Measurements from ENCODE around the gene IRF9.

Gene IRF9

GRCh38 chr14:24178399-24179178 lies 17.5 kb downstream of the IRF9 start:
- no peak for DNase-seq (ENCODE audit: low read depth)

GRCh38 chr14:24179294-24179960 lies 18.4 kb downstream of the IRF9 start:
- no peak for DNase-seq (ENCODE audit: low read depth)

GRCh38 chr14:24179961-24180796 lies 19.1 kb downstream of the IRF9 start:
- no peak for DNase-seq (ENCODE audit: low read depth)

GRCh38 chr14:24181371-24182077 lies 20.5 kb downstream of the IRF9 start:
- no peak for DNase-seq (ENCODE audit: low read depth)

GRCh38 chr14:24182110-24182882 lies 21.2 kb downstream of the IRF9 start:
- no peak for DNase-seq (ENCODE audit: low read depth)

- no peak for DNase-seq (ENCODE audit: low read depth)
Observed at GRCh38 chr14:24183014-24183481, 22.0 kb downstream of the IRF9 start.

- DNase-seq (ENCODE audit: low read depth): no peak
Observed at GRCh38 chr14:24184104-24184970, 23.3 kb downstream of the IRF9 start.

GRCh38 chr14:24185026-24185425 lies 24.0 kb downstream of the IRF9 start:
- DNase-seq (ENCODE audit: low read depth): no peak

- DNase-seq (ENCODE audit: low read depth): no peak
Observed at GRCh38 chr14:24185741-24186140, 24.7 kb downstream of the IRF9 start.

- DNase-seq (ENCODE audit: low read depth): no peak
Observed at GRCh38 chr14:24186831-24187538, 25.9 kb downstream of the IRF9 start.

- no peak for DNase-seq (ENCODE audit: low read depth)
Observed at GRCh38 chr14:24187539-24187915, 26.5 kb downstream of the IRF9 start.

GRCh38 chr14:24188251-24189058 lies 27.4 kb downstream of the IRF9 start, which contains the start of gene IPO4:
Gene IPO4, minus strand, starts transcription at chr14:24188816. Its CDS starts 29 bp downstream, at chr14:24188787.
- DNase-seq (ENCODE audit: low read depth): peak; percentile 79

GRCh38 chr14:24189059-24189375 lies 28.0 kb downstream of the IRF9 start:
- DNase-seq (ENCODE audit: low read depth): no peak

- DNase-seq (ENCODE audit: low read depth): no peak
Observed at GRCh38 chr14:24189460-24189859, 28.4 kb downstream of the IRF9 start.

- DNase-seq (ENCODE audit: low read depth): no peak
Observed at GRCh38 chr14:24190416-24190815, 29.4 kb downstream of the IRF9 start.

- DNase-seq (ENCODE audit: low read depth): no peak
Observed at GRCh38 chr14:24192933-24193332, 31.9 kb downstream of the IRF9 start.

- DNase-seq (ENCODE audit: low read depth): no peak
Observed at GRCh38 chr14:24194186-24194872, 33.3 kb downstream of the IRF9 start.

GRCh38 chr14:24194873-24195185 lies 33.8 kb downstream of the IRF9 start:
- no peak for DNase-seq (ENCODE audit: low read depth)
